Daoy (cell line): ENCODE data around the gene HELT. TPM values are rescaled to one million over a fixed set of nuclear protein-coding genes. Genes with fewer than 3 reads are reported as not detected.
"Not testable (repeated sequence)": the region's sequence is repeated elsewhere in the genome, so short reads cannot be mapped to it uniquely, and the experiment has no call there.

Source experiments
- DNase-seq: peaks from one replicate; pipeline ENCODE4 v3.0.0-alpha.2; 2015; ENCODE audit warnings: low read depth
- total RNA-seq: library from RNA; depleted of rRNA; stranded (reverse); fragments of >200 nt; shearing (Covaris generic); gene quantifications from 2 replicates; pipeline ENCODE4 v1.2.3, GENCODE V29; 2014; rRNA removed

Gene HELT
- total RNA-seq, 1 experiment from 2014 or later: not detected

DNA sequence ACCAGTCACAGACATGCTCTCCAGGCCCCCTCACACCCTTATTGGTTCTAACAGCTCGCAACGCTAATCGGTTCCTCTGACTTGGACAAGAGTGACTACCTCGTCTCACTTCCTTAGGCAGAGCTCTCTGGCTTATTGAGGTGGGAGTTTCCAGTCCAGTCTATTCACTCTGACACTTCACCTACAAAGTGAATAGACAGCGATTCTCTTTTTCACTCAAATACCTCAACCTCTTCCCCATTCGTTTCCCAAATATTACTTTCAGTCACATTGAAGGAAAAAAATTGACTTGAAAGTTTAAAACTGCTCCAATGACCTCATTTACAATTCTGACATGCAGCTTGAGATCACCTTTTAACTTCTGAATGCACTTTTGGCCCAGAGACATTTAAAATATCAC is 17.7 kb downstream of the HELT start:
- no peak for DNase-seq

GRCh38 chr4:185036842-185037241 is 18.6 kb downstream of the HELT start:
- no peak for DNase-seq

- peak; percentile 25 for DNase-seq
These were observed 21.4 kb downstream of the HELT start for GRCh38 chr4:185039508-185040273.

DNA sequence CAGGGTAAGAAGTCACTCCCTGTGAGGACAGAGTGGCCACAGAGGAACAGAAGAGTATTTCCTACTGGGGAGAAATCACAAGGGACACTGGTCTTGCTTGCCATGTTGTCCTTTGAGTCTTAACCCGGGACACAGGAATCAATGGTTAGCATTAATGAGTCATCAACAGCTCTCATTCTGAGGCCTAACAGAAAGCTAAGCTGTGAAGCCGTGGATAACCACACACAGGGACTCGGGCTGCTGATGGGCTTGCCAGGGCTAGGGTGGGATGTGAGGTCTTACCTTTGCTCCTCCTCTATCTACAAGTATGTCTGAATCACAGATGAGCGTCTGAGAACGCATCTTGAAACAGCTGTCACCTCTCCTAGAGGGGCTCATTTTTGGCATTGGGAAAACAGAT is 22.2 kb downstream of the HELT start:
- DNase-seq: no peak

- DNase-seq: not testable (repeated sequence)
These were observed 32.0 kb downstream of the HELT start for GRCh38 chr4:185050286-185050685.

DNA sequence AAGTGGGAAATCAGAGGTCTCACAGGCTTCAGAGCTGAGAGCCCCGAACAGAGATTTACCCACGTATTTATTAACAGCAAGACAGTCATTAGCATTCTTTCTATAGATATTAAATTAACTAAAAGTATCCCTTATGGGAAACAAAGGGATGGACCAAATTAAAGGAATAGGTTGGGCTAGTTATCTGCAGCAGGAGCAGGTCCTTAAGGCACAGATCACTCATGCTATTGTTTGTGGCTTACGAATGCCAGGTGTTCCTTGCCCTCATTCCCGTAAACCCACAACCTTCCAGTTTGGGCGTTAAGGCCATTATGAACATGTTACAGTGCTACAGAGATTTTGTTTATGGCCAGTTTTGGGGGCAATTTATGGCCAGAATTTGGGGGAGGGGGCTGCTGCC is 33.0 kb downstream of the HELT start:
- DNase-seq: not testable (repeated sequence)

GRCh38 chr4:185053746-185054145 is 35.5 kb downstream of the HELT start:
- DNase-seq: no peak

DNA sequence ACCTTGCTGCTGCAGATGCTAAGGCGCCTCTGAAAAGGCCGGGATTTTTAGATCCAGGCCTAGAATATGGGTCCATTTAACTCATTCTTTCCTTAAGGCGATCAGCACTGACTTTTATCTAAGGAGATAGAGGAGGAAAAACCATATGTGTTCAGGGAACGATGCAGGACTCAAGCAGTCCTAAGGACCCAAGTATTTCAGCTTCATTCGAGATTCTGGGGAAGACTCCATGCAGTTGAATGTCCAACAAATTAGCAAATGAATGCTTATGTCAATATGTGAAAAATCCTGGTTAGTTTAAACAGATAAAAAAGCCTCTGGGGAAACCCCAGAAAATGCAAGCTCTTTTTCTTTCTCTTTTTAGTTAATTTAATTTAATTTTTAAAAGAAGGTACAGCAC is 36.0 kb downstream of the HELT start:
- DNase-seq: no peak

DNA sequence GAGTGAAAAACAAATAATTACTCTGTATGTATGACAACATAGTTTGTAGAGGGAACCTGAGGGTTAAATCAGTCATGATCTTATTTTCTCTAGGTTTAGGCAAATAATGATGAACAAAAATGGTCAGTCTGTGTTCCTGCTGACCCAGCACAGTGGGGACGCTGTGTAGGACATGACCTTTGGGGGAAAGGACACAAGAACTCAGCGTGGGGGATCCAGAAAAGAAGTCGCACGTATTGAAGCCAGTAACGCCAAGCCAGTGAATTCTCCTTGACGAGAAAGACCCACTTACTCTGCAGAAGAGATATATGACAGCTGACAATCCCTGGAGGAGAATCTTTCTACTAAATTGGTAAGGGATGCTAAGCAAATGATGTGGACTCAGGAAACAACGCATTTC is 36.6 kb downstream of the HELT start:
- no peak for DNase-seq

- no peak for DNase-seq
These were observed 43.3 kb downstream of the HELT start for GRCh38 chr4:185061610-185062009.

- DNase-seq: no peak
These were observed 44.3 kb downstream of the HELT start for GRCh38 chr4:185062606-185063005.

DNA sequence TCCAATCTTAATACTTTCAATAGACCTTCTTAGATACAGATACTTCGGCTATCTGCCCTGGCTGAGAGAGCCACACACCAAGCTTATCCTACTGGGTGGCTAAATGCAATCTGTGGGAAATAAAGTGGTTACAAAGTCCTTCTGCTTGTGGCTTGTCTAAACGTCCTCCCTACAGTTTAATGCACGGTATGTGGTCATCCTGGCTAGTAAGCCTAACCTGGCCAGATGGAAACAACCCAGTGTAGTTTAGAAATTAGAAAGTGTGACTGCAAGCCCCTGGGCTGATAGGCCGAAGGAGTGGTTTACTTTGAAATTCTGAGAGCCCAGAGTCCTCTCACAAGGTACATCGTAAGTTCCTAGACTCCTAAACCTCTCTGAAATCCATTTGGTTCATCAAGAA is 47.9 kb downstream of the HELT start:
- no peak for DNase-seq

- no peak for DNase-seq
These were observed 50.5 kb downstream of the HELT start for GRCh38 chr4:185068837-185069236.

Other genes with a start within 250 kb of the HELT start
- gene ACSL1, start 192.5 kb upstream of the HELT start, total RNA-seq: 12.5 and 12.9 TPM in 2 replicates
- gene SLC25A4, start 124.8 kb downstream of the HELT start, total RNA-seq: 14.3 and 16.2 TPM in 2 replicates
- gene CFAP97, start 185.5 kb downstream of the HELT start, total RNA-seq: 19.6 and 22.3 TPM in 2 replicates
- 12.6 and 14.8 TPM in 2 replicates for gene SNX25, start 191.1 kb downstream of the HELT start, total RNA-seq